Activated CD4-positive, alpha-beta T cell treated with anti-CD3 and anti-CD28 coated beads, Interleukin-2, amount 10 ng/mL, durations not matched to agents 7 days and 5 days (primary cell): Measurements from ENCODE around the gene TRMT10C. TPM values are rescaled to one million over a fixed set of nuclear protein-coding genes. Genes with fewer than 3 reads are reported as not detected.
A peak's percentile ranks its signal among the peaks of the same experiment; 100 is the strongest.
"Not testable (repeated sequence)": the region's sequence is repeated elsewhere in the genome, so short reads cannot be mapped to it uniquely, and the experiment has no call there.

Experiments used
- CTCF ChIA-PET: fragments of 350-600 bp; sonication (Branson Sonifier 250); formaldehyde crosslinking; loops from one replicate; lab custom pipeline; 2021; ENCODE audit warnings: antibody characterized with exemption; lab: Charles Lee
- POLR2A ChIA-PET: fragments of 350-600 bp; sonication (Branson Sonifier 250); formaldehyde crosslinking; loops from one replicate; lab custom pipeline; 2021; ENCODE audit warnings: antibody characterized with exemption; lab: Charles Lee
- DNase-seq: peaks from one replicate; pipeline ENCODE4 v3.0.0-alpha.2; 2020
- H3K27ac Mint-ChIP-seq: one replicate; pipeline ENCODE4 v1.8.0; 2021; ENCODE audit warnings: mild to moderate bottlenecking, moderate library complexity, mixed read lengths
- H3K27me3 Mint-ChIP-seq: one replicate; pipeline ENCODE4 v1.8.0; 2021; ENCODE audit warnings: mixed read lengths
- H3K36me3 Mint-ChIP-seq: one replicate; pipeline ENCODE4 v1.8.0; 2021; ENCODE audit warnings: low read depth, mixed read lengths
- H3K4me1 Mint-ChIP-seq: one replicate; pipeline ENCODE4 v1.8.0; 2021; ENCODE audit warnings: mixed read lengths
- H3K4me3 Mint-ChIP-seq: one replicate; pipeline ENCODE4 v1.8.0; 2021; ENCODE audit warnings: mild to moderate bottlenecking, moderate library complexity, mixed read lengths
- H3K9me3 Mint-ChIP-seq: one replicate; pipeline ENCODE4 v1.8.0; 2021; ENCODE audit warnings: mixed read lengths
- total RNA-seq, 2 experiments: library from RNA; stranded (reverse); gene quantifications; one replicate each; pipeline ENCODE4 v1.2.3, GENCODE V29; 2021

The TRMT10C gene
- total RNA-seq, 2 experiments from 2014 or later, result 26.4 to 31.7 TPM

GRCh38 chr3:101530686-101531047, 31.0 kb upstream of the TRMT10C start:
- Mint-ChIP-seq H3K4me3 (no peak overlapping the region), H3K36me3 (peaks cover 19% of the 10 kb centered on the region), H3K27me3 (no peaks in the 10 kb centered on the region), H3K4me1 (peaks cover 35% of the 10 kb centered on the region), H3K27ac (peak overlapping the region; percentile 22), H3K9me3 (peaks cover 19% of the 10 kb centered on the region)
- no peak for DNase-seq
- POLR2A ChIA-PET, result no interaction called here
- CTCF ChIA-PET, result interaction anchor here (1.4 to 3.4 kb wide), 3 partner anchors 9 to 31 kb away, joined by 3 to 13 read pairs (median 11); partner anchors contain the start of gene TRMT10C

GRCh38 chr3:101531473-101532086, 30.1 kb upstream of the TRMT10C start:
- POLR2A ChIA-PET, result no interaction called here
- peaks cover 35% of the 10 kb centered on the region for H3K4me1 Mint-ChIP-seq
- peaks cover 19% of the 10 kb centered on the region for H3K9me3 Mint-ChIP-seq
- no peak overlapping the region for H3K4me3 Mint-ChIP-seq
- H3K27ac Mint-ChIP-seq, result peak overlapping the region; percentile 42
- H3K27me3 Mint-ChIP-seq, result no peaks in the 10 kb centered on the region
- peaks cover 19% of the 10 kb centered on the region for H3K36me3 Mint-ChIP-seq
- DNase-seq, result peak; percentile 29
- CTCF ChIA-PET, result interaction anchor here (0.6 to 3.4 kb wide), 2 partner anchors 10 to 48 kb away, joined by 3 to 13 read pairs; no protein-coding TSS in a partner anchor

GRCh38 chr3:101532783-101533602, 28.7 kb upstream of the TRMT10C start:
- no peak for DNase-seq
- Mint-ChIP-seq H3K9me3 (peaks cover 13% of the 10 kb centered on the region), H3K36me3 (peaks cover 14% of the 10 kb centered on the region), H3K27me3 (peaks cover 4% of the 10 kb centered on the region), H3K4me1 (peaks cover 35% of the 10 kb centered on the region), H3K4me3 (no peak overlapping the region), H3K27ac (no peak overlapping the region)
- ChIA-PET POLR2A (no interaction called here), CTCF (interaction anchor here (3.4 kb wide), 1 partner anchor 11 kb away, joined by 13 read pairs; no protein-coding TSS in a partner anchor)

GRCh38 chr3:101533603-101533968, 28.1 kb upstream of the TRMT10C start:
- no peak overlapping the region for H3K4me3 Mint-ChIP-seq
- H3K9me3 Mint-ChIP-seq, result peaks cover 11% of the 10 kb centered on the region
- no peak for DNase-seq
- H3K27ac Mint-ChIP-seq, result no peak overlapping the region
- peaks cover 5% of the 10 kb centered on the region for H3K27me3 Mint-ChIP-seq
- CTCF ChIA-PET, result interaction anchor here (3.5 kb wide), 1 partner anchor 15 kb away, joined by 11 read pairs; no protein-coding TSS in a partner anchor
- H3K4me1 Mint-ChIP-seq, result peaks cover 35% of the 10 kb centered on the region
- peaks cover 16% of the 10 kb centered on the region for H3K36me3 Mint-ChIP-seq
- POLR2A ChIA-PET, result no interaction called here

- Mint-ChIP-seq H3K4me3 (no peak overlapping the region), H3K27me3 (peaks cover 5% of the 10 kb centered on the region), H3K27ac (no peak overlapping the region), H3K9me3 (peaks cover 7% of the 10 kb centered on the region), H3K36me3 (peaks cover 13% of the 10 kb centered on the region), H3K4me1 (peaks cover 24% of the 10 kb centered on the region)
- no peak for DNase-seq
- ChIA-PET POLR2A (no interaction called here), CTCF (interaction anchor here (1.3 to 3.5 kb wide), 3 partner anchors 13 to 26 kb away, joined by 3 to 11 read pairs (median 5); partner anchors contain the start of gene TRMT10C)
These were observed 26.4 kb upstream of the TRMT10C start for GRCh38 chr3:101535221-101535620.

- H3K36me3 Mint-ChIP-seq, result peaks cover 11% of the 10 kb centered on the region
- H3K9me3 Mint-ChIP-seq, result peaks cover 7% of the 10 kb centered on the region
- no peak overlapping the region for H3K4me3 Mint-ChIP-seq
- no peak for DNase-seq
- peaks cover 5% of the 10 kb centered on the region for H3K27me3 Mint-ChIP-seq
- no peak overlapping the region for H3K27ac Mint-ChIP-seq
- peaks cover 13% of the 10 kb centered on the region for H3K4me1 Mint-ChIP-seq
- ChIA-PET CTCF (interaction anchor here (3.5 kb wide), 1 partner anchor 18 kb away, joined by 11 read pairs; no protein-coding TSS in a partner anchor), POLR2A (no interaction called here)
These were observed 25.4 kb upstream of the TRMT10C start for GRCh38 chr3:101536266-101536665.

GRCh38 chr3:101536955-101537354, 24.7 kb upstream of the TRMT10C start:
- H3K4me1 Mint-ChIP-seq, H3K27ac Mint-ChIP-seq, H3K4me3 Mint-ChIP-seq, H3K9me3 Mint-ChIP-seq, DNase-seq, H3K27me3 Mint-ChIP-seq, POLR2A ChIA-PET: not testable (repeated sequence)
- peaks cover 11% of the 10 kb centered on the region for H3K36me3 Mint-ChIP-seq
- CTCF ChIA-PET, result interaction anchor here (3.5 kb wide), 1 partner anchor 18 kb away, joined by 11 read pairs; no protein-coding TSS in a partner anchor

- H3K36me3 Mint-ChIP-seq, result peaks cover 16% of the 10 kb centered on the region
- ChIA-PET POLR2A (interaction anchor here (0.7 to 1.2 kb wide), 2 partner anchors 15 to 24 kb away, joined by 4 to 6 read pairs; no protein-coding TSS in a partner anchor), CTCF (interaction anchor here (1.1 kb wide), 1 partner anchor 17 kb away, joined by 3 read pairs; no protein-coding TSS in a partner anchor)
- DNase-seq, result no peak
- H3K9me3 Mint-ChIP-seq, result peaks cover 17% of the 10 kb centered on the region
- H3K27me3 Mint-ChIP-seq, result peaks cover 1% of the 10 kb centered on the region
- peak overlapping the region; percentile 90 for H3K27ac Mint-ChIP-seq
- peaks cover 30% of the 10 kb centered on the region for H3K4me1 Mint-ChIP-seq
- peak overlapping the region; percentile 26 for H3K4me3 Mint-ChIP-seq
These were observed 18.7 kb upstream of the TRMT10C start for GRCh38 chr3:101542957-101543356.

GRCh38 chr3:101544161-101544850, 17.4 kb upstream of the TRMT10C start:
- POLR2A ChIA-PET, result interaction anchor here (0.6 kb wide), 1 partner anchor 26 kb away, joined by 3 read pairs; no protein-coding TSS in a partner anchor
- Mint-ChIP-seq H3K27ac (peak overlapping the region; percentile 90), H3K27me3 (no peaks in the 10 kb centered on the region), H3K36me3 (peaks cover 12% of the 10 kb centered on the region), H3K4me3 (no peak overlapping the region), H3K4me1 (peaks cover 34% of the 10 kb centered on the region), H3K9me3 (peaks cover 13% of the 10 kb centered on the region)
- CTCF ChIA-PET, result interaction anchor here (0.9 to 1.0 kb wide), 2 partner anchors 17 to 18 kb away, joined by 3 read pairs; partner anchors contain the start of gene TRMT10C
- no peak for DNase-seq

GRCh38 chr3:101548527-101549105, 13.1 kb upstream of the TRMT10C start:
- H3K4me3 Mint-ChIP-seq, result no peak overlapping the region
- peaks cover 4% of the 10 kb centered on the region for H3K36me3 Mint-ChIP-seq
- ChIA-PET POLR2A (interaction anchor here (0.7 kb wide), 1 partner anchor 13 kb away, joined by 3 read pairs; the partner anchor contains the start of gene TRMT10C), CTCF (interaction anchor here (0.6 to 1.5 kb wide), 3 partner anchors 9 to 25 kb away, joined by 3 to 4 read pairs (median 3); partner anchors contain the start of gene PCNP)
- peaks cover 16% of the 10 kb centered on the region for H3K4me1 Mint-ChIP-seq
- H3K27me3 Mint-ChIP-seq, result no peaks in the 10 kb centered on the region
- H3K27ac Mint-ChIP-seq, result no peak overlapping the region
- H3K9me3 Mint-ChIP-seq, result peaks cover 3% of the 10 kb centered on the region
- no peak for DNase-seq

- no peak overlapping the region for H3K4me3 Mint-ChIP-seq
- POLR2A ChIA-PET, result no interaction called here
- no peak overlapping the region for H3K27ac Mint-ChIP-seq
- H3K4me1 Mint-ChIP-seq, result peaks cover 8% of the 10 kb centered on the region
- DNase-seq, result no peak
- H3K36me3 Mint-ChIP-seq, result no peaks in the 10 kb centered on the region
- H3K27me3 Mint-ChIP-seq, result no peaks in the 10 kb centered on the region
- CTCF ChIA-PET, result interaction anchor here (1.2 to 1.5 kb wide), 2 partner anchors 18 to 24 kb away, joined by 3 to 4 read pairs; partner anchors contain the start of gene PCNP
- no peaks in the 10 kb centered on the region for H3K9me3 Mint-ChIP-seq
These were observed 12.2 kb upstream of the TRMT10C start for GRCh38 chr3:101549473-101549872.
